C1 segment of cervical spinal cord (tissue), 14 donors: ENCODE results near the gene KRT76.
"Not testable (repeated sequence)": the region's sequence is repeated elsewhere in the genome, so short reads cannot be mapped to it uniquely, and the experiment has no call there.

Experiments used
- DNase-seq, 14 donors: peaks; one replicate each; lab custom pipeline; 2025; lab: John Stamatoyannopoulos, UW

Gene KRT76

DNA sequence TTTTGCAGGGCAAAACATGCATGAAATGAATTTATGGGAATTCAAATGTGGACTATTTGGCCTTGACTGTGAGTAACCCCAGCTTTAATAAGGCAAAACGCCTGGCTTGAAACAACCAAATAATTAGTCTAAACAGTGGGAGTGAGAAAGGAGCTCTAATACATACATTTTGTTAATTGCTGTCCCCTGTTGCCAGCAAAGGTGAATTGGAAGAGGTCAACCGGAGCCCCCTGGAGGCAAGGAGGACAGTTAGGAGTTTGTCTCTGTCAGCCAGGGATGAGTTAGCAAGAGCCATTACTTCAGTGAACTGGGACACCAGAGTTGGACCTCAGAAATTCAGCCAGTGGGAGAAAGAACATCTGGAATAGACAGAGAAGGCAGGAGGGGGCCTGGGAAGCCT is 17.4 kb downstream of the KRT76 start:
- no peak for DNase-seq

- no peak for DNase-seq
Measured at GRCh38 chr12:52759218-52759617, 17.9 kb downstream of the KRT76 start.

- DNase-seq: no peak
Measured at GRCh38 chr12:52757449-52758176, 19.5 kb downstream of the KRT76 start.

GRCh38 chr12:52756281-52756960 is 20.7 kb downstream of the KRT76 start:
- no peak for DNase-seq

DNA sequence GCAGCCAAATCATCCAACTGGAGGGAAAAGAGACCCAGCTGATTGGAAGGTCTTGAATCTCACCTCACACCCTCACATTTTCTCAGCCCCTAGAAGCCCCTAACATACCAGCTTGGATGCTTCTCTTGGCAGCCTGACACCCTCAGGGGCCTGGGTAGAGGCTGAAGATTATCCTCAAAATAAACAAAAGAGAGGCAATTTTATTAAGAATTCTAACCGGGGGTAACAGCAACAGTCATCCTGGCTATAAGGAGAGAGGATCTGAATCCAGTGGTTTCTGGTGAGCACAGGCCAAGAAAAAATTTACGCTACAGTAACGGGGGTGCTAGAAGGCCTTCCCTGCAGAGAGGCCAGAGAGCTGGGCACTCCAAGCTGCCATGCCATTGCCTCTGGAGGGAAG is 21.6 kb downstream of the KRT76 start:
- no peak for DNase-seq

- no peak for DNase-seq
Measured at GRCh38 chr12:52754135-52754534, 23.0 kb downstream of the KRT76 start.

DNA sequence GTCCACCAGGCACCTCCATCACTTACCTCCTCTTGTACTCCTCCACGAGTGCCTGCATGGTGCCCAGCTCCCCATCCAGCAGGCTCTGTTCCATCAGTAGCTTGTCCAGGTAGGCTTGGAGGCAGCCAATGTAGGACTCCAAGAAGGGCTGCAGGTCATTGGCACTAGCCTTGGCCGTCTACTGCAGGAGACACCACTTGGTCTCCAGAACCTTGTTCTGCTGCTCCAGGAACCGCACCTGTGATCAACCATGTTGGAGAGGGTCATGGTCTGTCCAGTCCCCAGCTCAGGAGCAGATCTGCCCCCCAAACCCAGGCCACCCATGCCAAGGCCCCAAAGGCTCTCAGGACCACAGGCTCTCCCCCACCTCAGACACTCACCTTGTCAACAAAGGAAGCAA is 23.9 kb downstream of the KRT76 start:
- no peak for DNase-seq

GRCh38 chr12:52752516-52752915 is 24.6 kb downstream of the KRT76 start:
- DNase-seq: no peak

DNA sequence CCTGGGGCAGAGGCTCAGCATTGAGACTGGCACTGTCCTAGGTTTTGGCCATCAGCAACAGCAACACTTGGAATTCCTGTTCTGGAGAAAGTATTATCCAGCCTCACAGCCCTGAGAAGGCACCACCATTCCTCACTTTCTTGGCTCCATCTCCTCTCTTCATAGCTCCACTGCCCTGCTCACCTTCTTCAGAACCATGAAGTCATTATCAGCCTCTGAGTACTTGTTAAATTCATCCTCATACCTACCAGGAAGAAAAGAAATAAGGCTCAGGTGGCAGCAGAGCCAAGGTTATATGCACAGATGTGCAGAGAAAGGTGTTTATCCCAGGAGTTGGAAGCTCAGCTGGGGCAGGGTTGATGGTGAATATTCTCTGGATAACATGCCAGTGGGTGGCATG is 25.4 kb downstream of the KRT76 start:
- no peak for DNase-seq

DNA sequence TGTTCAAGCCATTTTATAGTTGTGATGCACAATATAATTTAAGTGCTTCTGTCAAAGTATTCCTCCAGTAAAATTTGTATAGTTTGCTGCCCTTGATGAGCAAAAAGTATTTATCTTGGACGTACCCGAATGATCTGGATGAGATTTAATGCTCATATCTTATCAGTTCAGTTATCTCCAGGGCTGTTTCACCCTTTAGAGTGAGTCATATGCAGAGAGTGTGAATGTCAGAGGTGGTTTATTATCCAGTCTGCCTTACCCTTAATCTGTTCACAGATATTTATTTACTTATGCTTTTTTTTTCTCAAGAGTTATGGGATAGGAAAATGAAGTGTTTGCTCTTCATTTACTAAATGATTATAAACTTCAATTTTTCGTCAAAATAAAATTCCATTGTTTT is 26.6 kb downstream of the KRT76 start:
- not testable (repeated sequence) for DNase-seq

DNA sequence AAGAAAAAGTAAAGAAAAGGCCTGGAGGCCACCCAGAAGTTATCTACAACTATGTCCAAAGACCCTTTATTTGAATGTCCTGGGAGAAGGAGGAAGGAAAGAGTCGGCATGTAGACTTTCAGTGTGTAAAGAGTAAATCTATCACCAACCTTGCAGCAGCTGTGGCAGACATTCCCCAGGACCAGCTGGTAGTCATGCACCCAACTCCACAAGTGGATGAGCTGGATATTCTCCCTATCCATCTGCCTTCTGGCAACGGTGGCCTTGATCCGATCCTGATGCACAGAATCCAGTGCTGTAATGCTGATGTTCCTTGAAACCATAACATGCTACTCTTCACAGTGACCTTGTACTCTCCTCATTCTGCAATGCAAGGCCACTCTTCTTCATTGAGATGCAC is 27.3 kb downstream of the KRT76 start:
- DNase-seq: no peak

GRCh38 chr12:52748578-52748977 is 28.6 kb downstream of the KRT76 start:
- DNase-seq: no peak

GRCh38 chr12:52745554-52745953 is 31.6 kb downstream of the KRT76 start:
- no peak for DNase-seq

GRCh38 chr12:52744493-52745156 is 32.5 kb downstream of the KRT76 start:
- no peak for DNase-seq

GRCh38 chr12:52742822-52743457 is 34.2 kb downstream of the KRT76 start:
- DNase-seq: no peak

GRCh38 chr12:52742196-52742580 is 35.0 kb downstream of the KRT76 start:
- DNase-seq: no peak

DNA sequence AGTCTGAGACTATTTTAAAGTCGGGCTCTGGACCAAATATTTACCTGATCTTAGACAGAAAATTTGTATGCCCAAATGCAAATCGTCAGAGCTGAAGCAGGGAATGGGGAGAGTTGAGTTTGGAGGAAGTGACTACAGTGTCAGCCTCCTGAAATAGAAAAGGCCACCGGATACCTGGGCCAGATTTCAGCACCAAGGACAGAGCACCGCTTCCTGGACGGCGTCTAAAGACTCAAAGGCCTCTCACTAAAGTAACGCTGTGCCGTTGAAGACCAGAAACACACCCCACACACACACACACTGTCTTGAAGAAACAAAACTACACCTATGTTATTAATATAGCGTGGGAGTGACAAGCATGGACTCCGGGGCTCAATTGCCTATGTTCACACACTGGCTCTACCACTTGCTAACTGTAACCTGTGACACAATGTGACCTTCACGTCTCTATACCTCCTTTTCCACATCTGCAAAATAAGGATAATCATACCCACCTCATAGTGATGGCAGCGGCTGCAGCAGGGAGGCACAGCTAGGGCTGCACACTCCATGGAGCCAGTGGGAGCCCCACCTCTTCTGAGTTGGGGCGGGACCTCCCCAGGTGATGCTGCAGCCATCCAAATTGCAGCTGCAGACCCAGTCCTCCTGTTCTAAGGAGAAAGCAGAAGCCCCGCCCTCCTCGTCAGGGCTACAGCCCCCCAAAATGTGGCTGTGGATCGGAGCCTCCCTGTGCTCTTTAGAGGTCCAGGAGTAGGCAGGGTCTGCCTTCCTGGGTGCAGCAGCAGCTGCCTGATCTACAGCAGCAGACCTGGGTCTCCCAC is 35.6 kb downstream of the KRT76 start:
- DNase-seq: no peak

DNA sequence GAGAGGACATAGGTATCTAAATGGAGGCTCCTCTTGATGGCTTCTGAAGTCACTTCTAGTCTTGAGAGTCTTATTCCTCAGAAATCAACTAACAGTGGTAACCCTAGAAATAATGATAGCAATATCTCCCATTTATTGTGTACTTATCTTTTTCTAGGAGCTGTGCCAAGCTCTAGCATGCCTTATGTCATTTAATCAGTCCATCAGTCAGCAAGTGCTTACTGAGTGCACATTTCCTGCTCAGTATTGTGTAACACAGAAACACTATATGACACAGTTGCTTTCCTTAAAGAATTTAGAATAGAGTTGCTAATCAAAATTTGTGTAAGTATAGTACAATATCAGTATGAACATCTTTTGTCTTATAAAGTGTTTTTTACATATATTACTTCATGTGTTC is 36.6 kb downstream of the KRT76 start:
- no peak for DNase-seq

DNA sequence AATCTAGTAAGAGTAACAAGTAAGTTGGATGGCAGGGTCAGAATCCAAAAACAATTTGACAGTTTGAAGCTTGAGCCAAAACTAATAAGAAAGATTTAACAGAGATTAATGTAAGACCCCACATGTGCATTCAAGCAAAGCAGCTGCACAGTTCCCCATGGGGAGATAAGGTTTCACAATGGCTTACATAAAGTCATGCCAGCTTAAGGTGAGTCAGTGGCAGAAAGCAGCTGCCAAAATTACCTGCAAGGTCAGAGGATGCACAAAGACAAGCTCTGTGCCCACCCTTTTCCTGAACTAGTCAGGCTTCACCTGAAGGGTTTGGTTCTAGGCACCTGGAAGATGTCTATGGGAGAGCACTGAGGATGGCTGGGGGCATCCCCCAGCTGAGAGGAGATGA is 37.2 kb downstream of the KRT76 start:
- DNase-seq: no peak

- no peak for DNase-seq
Measured at GRCh38 chr12:52735816-52736632, 41.1 kb downstream of the KRT76 start.

GRCh38 chr12:52735106-52735505 is 42.0 kb downstream of the KRT76 start:
- no peak for DNase-seq
